Esophagus squamous epithelium (tissue), 4 donors: ENCODE results near the gene KIF26A.

Experiments
- POLR2A ChIP-seq, 4 donors: fragments of 450-650 bp; IDR thresholded peaks; one replicate each; pipeline ENCODE4 v1.6.1; 2017; ENCODE audit warnings: antibody characterized with exemption in 4 of 4, mild to moderate bottlenecking in 4 of 4, moderate library complexity in 3 of 4
- TF ChIP-seq, protein P1 (sequence below), 6 experiments: fragments of 450-650 bp in 4 of 6; fragments of 200-600 bp in 2 of 6; sonication (generic) in 2 of 6; IDR thresholded peaks; one replicate each; pipeline ENCODE4 v1.5.1; 2016 to 2019; ENCODE audit warnings: antibody characterized with exemption in 6 of 6, mild to moderate bottlenecking in 4 of 6, moderate library complexity in 4 of 6

DNA sequence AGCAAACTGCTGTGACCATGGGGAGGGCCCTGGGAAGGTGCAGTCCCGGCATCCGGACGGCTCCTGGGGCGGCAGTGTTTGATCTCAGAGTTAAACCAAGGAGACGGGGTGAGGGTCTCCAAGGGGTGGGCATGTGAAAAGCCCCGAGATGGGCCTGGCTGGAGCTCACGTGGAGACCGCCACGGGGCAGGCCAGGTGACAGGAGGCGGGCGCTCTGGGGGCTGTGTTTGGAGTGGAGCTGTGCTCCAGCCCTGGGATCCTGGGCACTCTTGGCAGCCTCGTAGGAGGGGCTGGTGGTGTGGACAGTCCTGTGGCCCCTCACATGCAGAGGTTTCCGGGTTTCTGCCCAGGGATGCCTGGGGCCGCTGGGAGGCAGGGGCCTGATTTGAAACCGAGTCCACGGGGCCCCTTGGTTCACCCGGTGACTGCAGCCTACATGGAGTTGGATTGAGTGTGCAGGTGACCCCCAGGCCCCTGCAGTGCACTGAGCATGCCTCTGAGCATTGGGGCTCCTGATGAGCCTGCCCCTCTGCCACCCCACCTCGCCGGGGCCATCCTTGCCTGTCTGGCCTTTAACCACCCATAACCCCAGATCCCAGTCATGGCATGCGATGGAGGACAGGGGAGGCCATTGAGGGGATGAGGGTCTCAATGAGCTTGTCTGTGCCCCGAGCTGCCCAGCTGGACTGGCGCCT is 8.4 kb downstream of the KIF26A start:
- no peak for TF ChIP-seq POLR2A (IDR thresholded peaks at IDR 0.05)
- TF ChIP-seq, protein P1, sequence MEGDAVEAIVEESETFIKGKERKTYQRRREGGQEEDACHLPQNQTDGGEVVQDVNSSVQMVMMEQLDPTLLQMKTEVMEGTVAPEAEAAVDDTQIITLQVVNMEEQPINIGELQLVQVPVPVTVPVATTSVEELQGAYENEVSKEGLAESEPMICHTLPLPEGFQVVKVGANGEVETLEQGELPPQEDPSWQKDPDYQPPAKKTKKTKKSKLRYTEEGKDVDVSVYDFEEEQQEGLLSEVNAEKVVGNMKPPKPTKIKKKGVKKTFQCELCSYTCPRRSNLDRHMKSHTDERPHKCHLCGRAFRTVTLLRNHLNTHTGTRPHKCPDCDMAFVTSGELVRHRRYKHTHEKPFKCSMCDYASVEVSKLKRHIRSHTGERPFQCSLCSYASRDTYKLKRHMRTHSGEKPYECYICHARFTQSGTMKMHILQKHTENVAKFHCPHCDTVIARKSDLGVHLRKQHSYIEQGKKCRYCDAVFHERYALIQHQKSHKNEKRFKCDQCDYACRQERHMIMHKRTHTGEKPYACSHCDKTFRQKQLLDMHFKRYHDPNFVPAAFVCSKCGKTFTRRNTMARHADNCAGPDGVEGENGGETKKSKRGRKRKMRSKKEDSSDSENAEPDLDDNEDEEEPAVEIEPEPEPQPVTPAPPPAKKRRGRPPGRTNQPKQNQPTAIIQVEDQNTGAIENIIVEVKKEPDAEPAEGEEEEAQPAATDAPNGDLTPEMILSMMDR (IDR thresholded peaks at IDR 0.05) = no peak
